ENCODE data around the gene CIC.

GRCh38 chr19:42285541-42285941 lies 16.5 kb downstream of the CIC start:
- TF ChIP-seq SIN3A (IDR thresholded peaks at IDR 0.05; ENCODE audit: borderline replicate concordance, insufficient read depth, low read length) (no peak), REST (IDR thresholded peaks at IDR 0.05; ENCODE audit: insufficient read depth in 1 of 2, low read depth in 2 of 2, low read length in 2 of 2) (no peak), POLR2AphosphoS5 (IDR thresholded peaks at IDR 0.05; ENCODE audit: low read depth, low read length) (no peak), TAF1 (IDR thresholded peaks at IDR 0.05; ENCODE audit: borderline replicate concordance, insufficient read depth, low read length) (no peak), FOXP2 (optimal IDR thresholded peaks at IDR 0.05; ENCODE audit: borderline replicate concordance, extremely low read depth, extremely low read length, insufficient read depth) (no peak)
